Gastrocnemius medialis (tissue), 4 donors: ENCODE data around the gene AFG1L.

Experiments
- CTCF ChIP-seq, 5 experiments: fragments of 450-650 bp in 3 of 5; fragments of 200-600 bp in 2 of 5; sonication (generic) in 2 of 5; IDR thresholded peaks in 4 of 5; conservative IDR thresholded peaks in 1 of 5; 1 replicate in 4 of 5; 2 replicates in 1 of 5; pipeline ENCODE4 v1.5.1; 2016 to 2019; ENCODE audit warnings: antibody characterized with exemption in 5 of 5, mild to moderate bottlenecking in 3 of 5, moderate library complexity in 3 of 5
- POLR2A ChIP-seq, 2 donors: fragments of 450-650 bp; IDR thresholded peaks; one replicate each; pipeline ENCODE4 v1.6.1; 2017; ENCODE audit warnings: antibody characterized with exemption in 2 of 2, mild to moderate bottlenecking in 2 of 2, moderate library complexity in 2 of 2

- TF ChIP-seq CTCF (IDR thresholded peaks at IDR 0.05 in 4 of 5, conservative IDR thresholded peaks at IDR 0.05 in 1 of 5), result no peak
- no peak for TF ChIP-seq POLR2A (IDR thresholded peaks at IDR 0.05)
Measured at GRCh38 chr6:108484016-108484415, 189.2 kb downstream of the AFG1L start.
